Measurements from ENCODE around the gene RUVBL1.
A peak's percentile ranks its signal among the peaks of the same experiment; 100 is the strongest.

The RUVBL1 gene

GRCh38 chr3:128083396-128083795, 40.2 kb downstream of the RUVBL1 start:
- no peak for DNase-seq (ENCODE audit: low read depth)

GRCh38 chr3:128082546-128082945, 41.1 kb downstream of the RUVBL1 start:
- no peak for DNase-seq (ENCODE audit: low read depth)

- DNase-seq (ENCODE audit: low read depth) = no peak
Observed at GRCh38 chr3:128081846-128082245, 41.8 kb downstream of the RUVBL1 start.

- DNase-seq (ENCODE audit: low read depth) = no peak
Observed at GRCh38 chr3:128081226-128081625, 42.4 kb downstream of the RUVBL1 start.

GRCh38 chr3:128080323-128081080, 43.1 kb downstream of the RUVBL1 start:
- DNase-seq (ENCODE audit: low read depth) = no peak

DNA sequence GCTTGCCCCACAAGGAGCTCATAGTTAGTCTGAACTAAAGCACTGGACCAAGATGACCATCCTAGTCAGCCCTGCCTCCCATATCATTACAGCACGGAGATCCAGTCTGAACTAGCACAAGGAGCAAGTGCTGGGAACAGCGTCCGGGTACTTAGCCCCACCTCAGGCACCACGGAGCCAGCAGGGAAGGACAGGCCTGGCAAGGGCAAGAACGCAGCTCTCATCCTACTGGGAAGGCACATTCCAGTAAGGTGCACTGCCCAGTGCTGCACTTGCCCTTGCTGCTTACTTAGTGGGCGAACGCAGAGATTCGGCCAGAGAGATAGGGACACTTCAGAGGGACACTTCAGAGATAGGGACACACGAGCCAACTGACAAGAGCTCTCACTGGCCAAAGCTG, 43.8 kb downstream of the RUVBL1 start:
- no peak for DNase-seq (ENCODE audit: low read depth)

- DNase-seq (ENCODE audit: low read depth) = no peak
Observed at GRCh38 chr3:128078875-128079274, 44.7 kb downstream of the RUVBL1 start.

- DNase-seq (ENCODE audit: low read depth) = no peak
Observed at GRCh38 chr3:128078322-128078721, 45.3 kb downstream of the RUVBL1 start.

GRCh38 chr3:128077665-128078064, 45.9 kb downstream of the RUVBL1 start:
- DNase-seq (ENCODE audit: low read depth) = no peak

- DNase-seq (ENCODE audit: low read depth) = no peak
Observed at GRCh38 chr3:128077202-128077624, 46.4 kb downstream of the RUVBL1 start.

- no peak for DNase-seq (ENCODE audit: low read depth)
Observed at GRCh38 chr3:128076483-128077201, 47.0 kb downstream of the RUVBL1 start.

GRCh38 chr3:128075522-128076482, 47.8 kb downstream of the RUVBL1 start:
- DNase-seq (ENCODE audit: low read depth) = peak; percentile 80

GRCh38 chr3:128074851-128075521, 48.6 kb downstream of the RUVBL1 start:
- no peak for DNase-seq (ENCODE audit: low read depth)

- no peak for DNase-seq (ENCODE audit: low read depth)
Observed at GRCh38 chr3:128073807-128074206, 49.8 kb downstream of the RUVBL1 start.

- DNase-seq (ENCODE audit: low read depth) = no peak
Observed at GRCh38 chr3:128073185-128073725, 50.4 kb downstream of the RUVBL1 start.

DNA sequence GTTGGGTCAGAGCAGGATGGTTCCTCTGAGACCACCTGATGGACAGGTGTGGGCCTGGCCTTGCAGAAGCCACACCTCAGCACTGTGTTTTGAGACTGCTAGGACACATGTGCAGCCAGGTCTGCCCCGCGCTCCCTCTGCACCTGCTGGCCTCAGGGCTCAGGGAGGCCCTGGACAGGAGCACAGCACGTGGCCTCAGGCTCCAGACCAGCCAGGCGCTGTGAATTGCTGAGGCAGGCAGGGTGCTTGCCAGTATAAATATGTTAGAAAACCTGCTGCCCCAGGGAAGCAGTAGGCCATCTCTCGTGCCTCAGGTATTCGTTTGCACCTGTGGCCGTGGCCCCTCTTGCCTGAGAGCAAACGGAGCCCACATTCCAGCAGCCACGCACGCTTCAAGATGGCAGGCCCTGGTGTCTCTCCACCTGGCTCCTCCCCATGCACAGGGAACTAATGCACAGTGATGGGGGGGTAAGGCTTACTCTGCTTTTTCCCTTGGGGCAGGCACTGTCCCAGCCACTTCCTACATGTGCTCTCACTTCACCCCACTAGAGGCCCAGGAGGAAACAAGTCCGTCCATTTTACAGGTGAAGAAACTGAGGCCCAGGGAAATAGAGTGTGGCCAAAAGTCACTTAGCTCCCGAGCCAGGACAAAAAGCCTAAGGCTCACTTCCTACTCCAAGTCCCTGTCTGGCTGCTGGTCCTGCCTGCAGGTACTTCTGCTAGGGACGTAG, 51.0 kb downstream of the RUVBL1 start:
- no peak for DNase-seq (ENCODE audit: low read depth)

GRCh38 chr3:128071771-128072453, 51.7 kb downstream of the RUVBL1 start:
- DNase-seq (ENCODE audit: low read depth) = no peak

DNA sequence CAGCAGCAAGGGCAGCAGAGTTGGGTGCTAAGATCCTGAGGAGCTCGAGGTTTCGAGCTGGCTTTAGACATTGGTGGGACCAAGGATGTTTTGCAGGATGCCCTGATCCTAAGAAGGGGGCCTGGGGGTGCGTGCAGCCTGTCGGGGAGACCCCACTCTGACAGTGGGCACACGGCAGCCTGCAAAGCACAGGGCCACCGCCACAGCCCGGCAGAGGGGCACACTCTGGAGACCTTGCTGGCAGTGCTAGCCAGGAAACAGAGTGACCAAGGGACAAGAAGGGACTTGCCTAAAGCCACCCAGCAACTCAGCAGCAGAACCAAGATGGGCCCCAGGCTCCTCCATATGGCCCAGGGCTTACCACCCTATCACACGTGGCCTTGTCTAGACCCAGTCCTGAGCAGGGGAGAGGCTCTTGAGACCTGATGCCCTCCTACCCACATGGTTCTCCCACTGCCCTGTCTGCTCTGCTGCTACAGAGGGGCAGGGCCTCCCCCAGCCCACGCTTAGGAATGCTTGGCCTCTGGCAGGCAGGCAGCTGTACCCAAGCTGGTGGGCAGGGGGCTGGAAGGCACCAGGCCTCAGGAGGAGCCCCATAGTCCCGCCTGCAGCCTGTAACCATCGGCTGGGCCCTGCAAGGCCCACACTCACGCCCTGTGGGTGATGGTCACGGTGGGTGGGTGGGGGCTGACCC, 52.6 kb downstream of the RUVBL1 start:
- DNase-seq (ENCODE audit: low read depth) = no peak

DNA sequence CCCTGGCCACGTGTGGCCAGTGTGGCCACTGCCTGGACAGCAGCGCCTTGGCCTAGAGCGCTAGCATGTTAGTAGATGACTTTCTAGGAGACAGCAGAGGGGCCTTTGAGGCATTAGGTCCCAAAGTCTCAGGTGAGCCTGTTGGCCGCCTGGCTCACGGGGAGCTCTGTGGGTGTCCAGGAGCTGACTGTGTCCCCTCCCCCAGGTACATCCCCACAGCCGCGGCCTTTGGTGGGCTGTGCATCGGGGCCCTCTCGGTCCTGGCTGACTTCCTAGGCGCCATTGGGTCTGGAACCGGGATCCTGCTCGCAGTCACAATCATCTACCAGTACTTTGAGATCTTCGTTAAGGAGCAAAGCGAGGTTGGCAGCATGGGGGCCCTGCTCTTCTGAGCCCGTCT, 54.3 kb downstream of the RUVBL1 start:
- no peak for DNase-seq (ENCODE audit: low read depth)
